CD4-positive, alpha-beta T cell treated with Interleukin-15 for 1 hour (primary cell): ENCODE results near the gene CLBA1.
"Not testable (repeated sequence)": the region's sequence is repeated elsewhere in the genome, so short reads cannot be mapped to it uniquely, and the experiment has no call there.

Experiments
- DNase-seq: peaks from one replicate; pipeline ENCODE4 v3.0.0-alpha.2; 2020

Gene CLBA1

DNA sequence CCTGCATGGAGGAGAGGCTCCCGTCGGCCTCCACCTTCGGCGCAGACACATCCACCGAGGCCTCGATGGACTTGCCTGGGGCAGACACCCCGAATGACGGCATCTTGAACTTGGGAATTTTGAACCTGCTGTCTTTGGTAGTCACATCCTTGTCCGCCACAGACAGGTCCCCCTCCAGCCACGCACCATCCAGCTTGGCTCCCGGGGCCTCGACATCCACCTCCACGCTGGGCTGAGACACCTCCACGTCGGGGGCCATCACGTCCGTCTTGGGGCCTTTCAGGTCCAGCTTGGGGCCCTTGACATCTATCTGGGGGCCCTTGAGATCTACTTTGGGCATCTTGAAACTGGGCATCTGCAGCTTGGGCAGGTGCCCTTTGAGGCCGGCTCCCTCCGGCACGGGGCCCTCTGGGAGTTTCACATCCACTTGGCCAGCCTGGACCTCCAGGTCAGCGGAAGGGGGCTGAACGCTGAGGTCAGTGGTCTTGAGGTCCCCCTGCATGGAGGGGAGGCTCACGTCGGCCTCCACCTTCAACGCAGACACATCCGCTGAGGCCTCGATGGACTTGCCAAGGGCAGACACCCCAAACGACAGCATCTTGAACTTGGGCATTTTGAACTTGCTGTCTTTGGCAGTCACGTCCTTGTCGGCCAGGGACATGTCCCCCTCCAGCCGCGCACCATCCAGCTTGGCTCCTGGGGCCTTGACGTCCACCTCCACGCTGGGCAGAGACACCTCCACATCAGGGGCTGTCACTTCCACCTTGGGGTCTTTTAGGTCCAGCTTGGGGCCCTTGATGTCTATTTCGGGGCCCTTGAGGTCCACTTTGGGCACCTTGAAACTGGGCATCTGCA, 37.5 kb upstream of the CLBA1 start:
- not testable (repeated sequence) for DNase-seq

DNA sequence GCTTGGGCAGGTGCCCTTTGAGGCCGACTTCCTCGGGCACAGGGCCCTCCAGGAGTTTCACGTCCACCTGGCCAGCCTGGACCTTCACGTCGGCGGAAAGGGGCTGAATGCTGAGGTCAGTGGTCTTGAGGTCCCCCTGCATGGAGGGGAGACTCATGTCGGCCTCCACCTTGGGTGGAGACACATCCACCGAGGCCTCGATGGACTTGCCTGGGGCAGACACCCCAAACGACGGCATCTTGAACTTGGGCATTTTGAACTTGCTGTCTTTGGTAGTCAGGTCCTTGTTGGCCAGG, 36.9 kb upstream of the CLBA1 start:
- DNase-seq, result no peak

GRCh38 chr14:104949406-104949955, 36.1 kb upstream of the CLBA1 start:
- not testable (repeated sequence) for DNase-seq

DNA sequence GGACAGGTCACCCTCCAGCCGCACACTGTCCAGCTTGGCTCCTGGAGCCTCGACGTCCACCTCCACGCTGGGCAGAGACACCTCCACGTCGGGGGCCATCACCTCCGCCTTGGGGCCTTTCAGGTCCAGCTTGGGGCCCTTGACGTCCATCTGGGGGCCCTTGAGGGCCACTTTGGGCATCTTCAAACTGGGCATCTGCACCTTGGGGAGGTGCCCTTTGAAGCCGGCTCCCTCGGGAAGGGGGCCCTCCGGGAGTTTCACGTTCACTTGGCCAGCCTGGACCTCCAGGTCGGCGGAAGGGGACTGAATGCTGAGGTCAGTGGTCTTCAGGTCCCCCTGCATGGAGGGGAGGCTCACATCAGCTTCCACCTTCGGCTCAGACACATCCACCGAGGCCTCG, 35.6 kb upstream of the CLBA1 start:
- DNase-seq, result no peak

DNA sequence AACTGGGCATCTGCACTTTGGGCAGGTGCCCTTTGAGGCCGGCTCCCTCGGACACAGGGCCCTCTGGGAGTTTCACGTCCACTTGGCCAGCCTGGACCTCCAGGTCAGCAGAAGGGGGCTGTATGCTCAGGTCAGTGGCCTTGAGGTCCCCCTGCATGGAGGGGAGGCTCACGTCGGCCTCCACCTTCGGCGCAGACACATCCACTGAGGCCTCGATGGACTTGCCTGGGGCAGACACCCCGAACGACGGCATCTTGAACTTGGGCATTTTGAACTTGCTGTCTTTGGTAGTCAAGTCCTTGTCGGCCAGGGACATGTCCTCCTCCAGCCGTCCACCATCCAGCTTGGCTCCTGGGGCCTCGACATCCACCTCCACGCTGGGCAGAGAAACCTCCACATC, 34.9 kb upstream of the CLBA1 start:
- not testable (repeated sequence) for DNase-seq

DNA sequence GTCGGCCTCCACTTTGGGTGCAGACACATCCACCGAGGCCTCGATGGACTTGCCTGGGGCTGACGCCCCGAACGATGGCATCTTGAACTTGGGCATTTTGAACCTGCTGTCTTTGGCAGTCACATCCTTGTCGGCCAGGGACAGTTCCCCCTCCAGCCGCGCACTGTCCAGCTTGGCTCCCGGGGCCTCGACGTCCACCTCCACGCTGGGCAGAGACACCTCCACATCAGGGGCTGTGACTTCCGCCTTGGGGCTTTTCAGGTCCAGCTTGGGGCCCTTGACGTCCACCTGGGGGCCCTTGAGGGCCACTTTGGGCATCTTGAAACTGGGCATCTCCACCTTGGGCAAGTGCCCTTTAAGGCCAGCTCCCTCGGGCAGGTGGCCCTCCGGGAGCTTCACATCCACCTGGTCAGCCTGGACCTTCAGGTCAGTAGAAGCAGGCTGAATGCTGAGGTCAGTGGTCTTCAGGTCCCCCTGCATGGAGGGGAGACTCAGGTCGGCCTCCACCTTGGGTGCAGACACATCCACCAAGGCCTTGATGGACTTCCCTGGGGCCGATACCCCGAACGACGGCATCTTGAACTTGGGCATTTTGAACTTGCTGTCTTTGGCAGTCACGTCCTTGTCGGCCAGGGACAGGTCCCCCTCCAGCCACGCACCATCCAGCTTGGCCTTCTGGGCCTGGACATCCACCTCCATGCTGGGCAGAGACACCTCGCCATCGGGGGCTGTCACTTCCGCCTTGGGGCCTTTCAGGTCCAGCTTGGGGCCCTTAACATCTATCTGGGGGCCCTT, 33.5 kb upstream of the CLBA1 start:
- not testable (repeated sequence) for DNase-seq

DNA sequence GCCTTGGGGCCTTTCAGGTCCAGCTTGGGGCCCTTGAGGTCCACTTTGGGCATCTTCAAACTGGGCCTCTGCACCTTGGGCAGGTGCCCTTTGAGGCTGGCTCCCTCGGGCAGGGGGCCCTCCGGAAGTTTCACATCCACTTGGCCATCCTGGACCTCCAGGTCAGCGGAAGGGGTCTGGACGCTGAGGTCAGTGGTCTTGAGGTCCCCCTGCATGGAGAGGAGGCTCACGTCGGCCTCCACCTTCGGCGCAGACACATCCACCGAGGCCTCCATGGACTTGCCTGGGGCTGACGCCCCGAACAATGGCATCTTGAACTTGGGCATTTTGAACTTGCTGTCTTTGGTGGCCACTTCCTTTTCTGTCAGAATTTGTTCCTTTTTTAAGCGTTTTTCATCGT, 32.5 kb upstream of the CLBA1 start:
- DNase-seq, result no peak

DNA sequence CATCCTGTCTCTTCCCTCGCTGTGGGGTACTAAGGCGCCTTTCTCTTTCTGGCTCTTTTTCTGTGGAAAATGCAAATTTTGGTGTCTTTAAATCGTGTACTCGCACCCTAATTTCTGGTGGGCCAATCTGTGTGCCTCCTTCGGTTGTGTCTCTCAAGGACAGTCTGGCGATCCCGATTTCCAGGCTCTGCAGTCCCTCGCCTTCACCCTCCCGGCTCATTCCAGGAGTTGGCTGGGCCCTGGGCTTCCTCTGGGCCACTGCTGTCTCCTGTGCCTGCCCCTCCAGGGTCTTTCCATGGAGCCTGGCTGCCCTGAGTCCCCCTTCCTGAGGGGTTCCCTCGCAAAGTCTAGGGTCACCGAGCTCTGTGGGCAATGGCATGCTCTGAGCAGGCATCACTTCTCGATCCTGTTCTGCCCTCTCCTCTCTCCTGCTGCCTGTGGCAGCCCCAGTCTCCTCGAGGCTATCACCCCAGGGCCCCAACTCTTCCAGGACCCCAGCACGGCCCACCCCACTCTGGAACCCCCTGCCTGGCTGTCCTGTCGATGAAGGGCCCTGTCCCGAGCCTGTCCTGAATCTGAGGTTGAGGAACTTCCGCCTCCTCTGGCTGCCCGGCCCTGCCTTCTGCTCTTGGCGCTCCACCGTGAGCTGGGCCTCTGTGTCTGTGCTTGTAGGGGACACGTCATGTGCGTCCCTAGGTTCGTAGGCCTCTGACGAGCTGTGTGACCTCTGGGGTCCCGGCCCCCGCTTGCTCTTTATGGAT, 31.5 kb upstream of the CLBA1 start:
- DNase-seq, result no peak

GRCh38 chr14:104954746-104955395, 30.7 kb upstream of the CLBA1 start:
- DNase-seq, result no peak

DNA sequence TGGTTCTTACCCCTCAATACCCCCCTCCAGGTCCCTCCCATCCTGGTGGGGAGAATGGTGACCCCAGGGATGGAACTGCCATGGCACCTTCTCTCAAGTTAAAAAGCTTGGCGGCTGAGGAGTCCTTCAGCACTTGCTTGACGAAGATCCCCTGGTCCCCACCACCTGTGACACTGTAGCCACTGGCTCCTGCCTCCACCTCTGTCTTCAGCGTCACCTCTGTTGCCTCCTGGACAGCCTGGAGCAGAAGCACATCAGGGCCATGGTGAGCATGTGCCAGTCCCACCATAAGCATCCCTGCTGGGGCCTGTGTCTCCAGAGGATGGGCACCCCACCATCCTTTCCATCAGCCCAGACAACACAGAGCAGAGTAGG, 30.2 kb upstream of the CLBA1 start:
- no peak for DNase-seq

- no peak for DNase-seq
Measured at GRCh38 chr14:104956290-104956890, 29.2 kb upstream of the CLBA1 start.

DNA sequence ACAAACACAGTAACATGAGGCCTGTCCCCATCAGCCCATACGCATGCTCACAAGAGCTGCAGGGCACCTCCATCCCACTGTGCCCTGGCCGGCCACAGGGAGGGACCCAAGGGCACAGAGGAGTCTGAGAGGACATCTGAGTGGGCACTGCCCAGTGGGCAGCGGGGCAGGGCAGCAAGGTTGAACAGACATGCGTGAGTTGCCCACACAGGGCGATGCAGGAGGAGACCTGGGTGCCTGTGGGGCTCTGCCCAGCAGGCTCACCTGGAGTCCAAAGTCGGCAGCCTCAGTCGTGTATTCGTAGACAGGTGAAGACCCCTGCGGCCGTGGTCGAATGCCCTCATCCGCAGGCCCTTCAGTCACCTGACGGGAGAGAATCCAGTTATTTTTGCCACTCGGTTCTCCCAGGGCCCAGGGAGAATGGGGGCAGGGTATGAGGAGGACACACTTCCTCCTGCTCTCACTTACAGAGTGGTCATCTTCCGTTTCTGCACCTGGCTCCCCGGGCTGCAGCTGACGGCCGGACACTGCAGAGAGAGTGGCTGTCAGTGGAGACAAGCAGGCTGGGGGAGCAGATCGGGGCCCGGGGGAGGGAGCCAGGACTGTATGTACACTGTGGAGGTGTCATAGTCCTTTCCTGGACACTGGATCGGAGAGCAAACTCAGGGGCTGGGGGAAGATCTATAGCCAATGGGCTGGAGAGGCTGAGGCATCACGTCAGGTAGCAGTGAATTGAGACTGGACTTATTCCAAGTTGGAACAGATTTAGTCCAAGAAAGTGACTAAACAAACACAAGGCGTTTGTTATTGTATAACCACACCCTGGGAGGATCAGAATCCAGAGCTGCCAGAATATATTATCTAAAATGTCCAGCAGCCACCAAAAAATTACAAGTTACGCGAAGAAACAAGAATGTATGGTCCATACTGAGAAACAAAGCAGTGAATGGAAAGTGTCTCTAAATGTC, 28.2 kb upstream of the CLBA1 start:
- DNase-seq, result no peak

- DNase-seq, result no peak
Measured at GRCh38 chr14:104964546-104964945, 21.0 kb upstream of the CLBA1 start.

DNA sequence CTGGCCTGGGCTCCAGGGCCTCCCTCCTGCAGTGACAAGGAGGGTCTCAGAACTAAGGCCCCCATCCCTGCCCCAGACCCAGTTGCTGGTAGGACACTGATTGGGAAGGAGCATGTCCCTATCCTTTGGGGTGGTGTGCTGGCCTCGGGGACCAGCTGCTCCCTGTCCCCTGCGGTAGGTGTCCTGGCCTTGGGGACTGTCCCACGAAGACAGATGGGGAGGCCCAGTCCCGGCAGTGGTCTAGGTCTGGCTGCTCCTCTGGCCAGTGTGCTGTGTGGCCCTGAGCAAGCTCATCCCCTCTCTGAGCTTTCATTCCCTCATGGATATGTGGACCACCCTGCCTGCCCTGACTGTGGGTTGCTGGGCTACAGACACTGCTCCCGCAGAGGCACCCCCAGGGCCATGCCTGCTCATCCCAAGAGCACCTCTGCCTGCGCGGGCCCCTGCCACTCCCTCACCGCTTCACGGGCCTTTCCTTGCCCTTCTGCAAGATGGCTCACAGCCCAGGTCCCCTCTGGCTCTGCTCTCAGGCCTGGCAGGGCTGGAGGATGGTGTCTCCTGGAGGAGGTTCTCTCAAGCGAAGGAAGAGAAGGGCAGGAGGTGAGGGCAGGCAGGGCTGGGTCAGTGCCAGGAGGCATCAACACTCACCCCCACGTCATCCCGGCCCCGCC, 19.9 kb upstream of the CLBA1 start:
- DNase-seq, result no peak

DNA sequence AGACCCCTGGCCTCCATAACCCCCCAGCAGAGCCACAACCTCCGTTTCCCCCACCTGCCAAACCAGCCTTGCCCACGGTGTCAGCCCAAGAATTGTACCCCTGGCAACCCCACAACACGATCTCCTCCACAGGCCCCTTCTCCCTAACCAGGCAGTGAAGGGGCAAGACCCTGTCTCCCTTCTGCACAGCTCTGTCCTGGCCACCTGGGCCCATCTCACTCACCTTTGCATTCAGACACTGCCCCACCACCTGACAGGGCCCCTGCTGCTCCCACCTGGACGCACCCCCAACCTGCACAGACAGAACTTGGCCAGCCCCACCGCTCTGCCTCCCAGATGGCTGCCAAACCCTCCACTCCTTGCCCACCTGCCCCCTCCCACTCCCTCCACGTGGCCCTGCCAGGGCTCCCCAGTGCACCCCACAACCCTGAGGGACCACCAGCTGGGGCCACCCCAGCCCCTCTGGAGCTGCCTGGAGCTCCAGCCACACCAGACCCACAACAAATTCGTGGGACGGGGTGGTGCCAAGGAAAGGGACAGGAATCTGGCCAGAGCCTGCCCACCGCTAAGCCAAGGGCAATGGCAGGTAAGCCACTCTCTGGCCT, 19.2 kb upstream of the CLBA1 start:
- no peak for DNase-seq

GRCh38 chr14:104966981-104967385, 18.6 kb upstream of the CLBA1 start:
- DNase-seq, result no peak

DNA sequence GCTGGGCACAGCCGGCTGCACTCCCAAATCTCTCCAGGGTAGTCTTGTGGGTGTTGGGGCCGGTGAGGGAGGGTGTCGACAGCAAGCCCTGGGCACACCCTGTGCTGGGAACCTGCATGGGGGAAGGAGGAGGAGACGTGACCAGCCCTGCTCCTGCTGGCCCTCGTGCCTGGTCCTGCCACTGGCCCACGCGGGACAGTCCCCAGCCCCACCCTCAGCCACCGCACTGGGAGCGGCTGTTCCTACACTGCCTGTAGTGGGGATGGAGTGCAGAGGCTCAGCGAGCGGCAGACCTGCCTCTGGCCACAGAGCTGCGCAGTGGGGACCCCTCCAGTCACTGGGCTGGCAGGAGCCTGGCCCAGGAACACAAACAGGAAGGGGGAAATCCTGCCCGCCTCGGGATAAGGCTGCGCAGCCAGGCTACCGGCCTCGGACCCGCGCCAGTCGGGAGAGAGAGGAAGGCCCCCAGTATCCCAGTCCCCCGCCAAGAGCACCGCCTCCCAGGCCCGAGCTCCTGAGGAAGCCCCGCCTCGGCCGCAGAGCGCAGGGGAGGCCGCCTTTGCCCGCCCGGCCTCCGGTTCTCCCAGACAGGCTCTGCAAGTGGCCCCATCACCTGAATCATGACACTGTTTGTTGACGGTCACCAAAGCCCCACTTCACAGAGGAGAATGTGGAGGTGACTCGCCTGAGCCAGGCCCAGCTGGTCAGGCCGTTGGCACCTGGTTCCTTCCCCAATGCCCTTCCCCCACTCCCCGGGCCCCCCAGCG, 18.0 kb upstream of the CLBA1 start:
- DNase-seq, result no peak

DNA sequence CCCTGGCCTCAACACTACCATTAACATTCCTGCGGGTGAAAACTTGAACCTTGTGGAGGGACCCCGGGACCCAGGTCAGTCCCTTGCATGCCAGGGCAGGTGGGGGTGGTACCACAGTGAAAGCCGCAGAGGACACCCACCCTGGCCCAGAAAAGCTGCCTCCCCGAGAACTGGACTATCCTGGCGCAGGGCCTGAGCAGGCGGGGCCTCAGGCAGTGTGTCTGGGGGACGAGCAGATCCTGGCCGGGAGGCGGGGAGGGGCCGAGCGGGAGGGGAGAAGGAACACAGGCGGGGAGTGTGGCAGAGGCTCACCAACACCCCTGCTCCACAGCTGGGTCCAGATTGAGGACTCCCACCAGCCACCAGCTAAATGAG, 17.4 kb upstream of the CLBA1 start:
- no peak for DNase-seq
